ENCODE results near the gene NPAS3.

Gene NPAS3

DNA sequence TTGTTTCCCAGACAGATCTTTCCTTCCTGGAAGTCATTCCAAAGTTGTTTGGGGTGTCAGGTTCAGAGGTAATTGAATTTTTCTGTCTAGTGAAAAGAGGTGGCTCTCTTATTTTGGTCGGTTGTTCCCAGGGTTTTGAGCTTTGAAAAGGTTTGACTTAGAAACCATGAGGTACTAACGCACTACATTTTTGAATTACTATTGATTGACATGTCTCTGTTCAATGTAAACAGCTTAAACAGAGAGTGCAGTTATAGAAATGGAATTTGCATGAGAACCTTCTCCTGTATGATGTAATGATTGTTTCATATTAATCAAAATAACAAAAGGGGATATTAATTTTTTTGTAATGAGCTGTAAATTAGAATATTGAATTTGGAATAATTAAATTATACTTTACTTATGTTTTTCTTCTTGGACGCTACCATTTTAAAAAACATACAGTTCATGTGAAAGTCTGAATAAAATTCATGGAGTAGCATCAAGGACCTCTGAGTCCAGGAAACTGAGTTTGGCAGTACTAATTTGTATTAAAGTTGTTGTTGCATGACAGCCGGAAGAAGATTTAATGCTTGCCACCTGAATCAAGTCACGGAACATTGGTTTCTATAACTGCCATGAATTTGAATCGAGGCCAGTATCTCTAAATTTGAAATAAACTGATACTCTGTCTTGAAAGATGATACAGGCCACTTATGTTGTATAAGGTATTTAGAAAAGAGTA lies 41.7 kb downstream of the NPAS3 start:
- Histone ChIP-seq H2BK12ac (ENCODE audit: low read length) (no peak overlapping the region), H3K4me1 (ENCODE audit: control insufficient read depth in 1 of 2, insufficient read depth in 2 of 2, low read length in 2 of 2) (no peaks in the 10 kb centered on the region), H4K12ac (ENCODE audit: low read depth, low read length) (no peak overlapping the region), H3K14ac (ENCODE audit: low read length) (no peak overlapping the region), H3K4me2 (ENCODE audit: low read length) (no peak overlapping the region), H3K36me3 (ENCODE audit: control insufficient read depth in 1 of 2, insufficient read depth in 2 of 2, low read length in 2 of 2) (no peaks in the 10 kb centered on the region), H3K27me3 (ENCODE audit: insufficient read depth, low read length) (no peaks in the 10 kb centered on the region), H3K4me3 (ENCODE audit: low read depth, low read length) (no peak overlapping the region), H4K8ac (ENCODE audit: low read depth, low read length) (no peak overlapping the region), H2AFZ (ENCODE audit: insufficient read depth, low read length, poor library complexity) (no peak overlapping the region), H3K9me3 (ENCODE audit: insufficient read depth, low read depth, low read length) (no peaks in the 10 kb centered on the region), H3K18ac (ENCODE audit: low read length) (no peak overlapping the region), H3K79me1 (ENCODE audit: low read length) (no peaks in the 10 kb centered on the region), H2BK5ac (ENCODE audit: low read depth, low read length, poor library complexity) (no peak overlapping the region), H4K91ac (ENCODE audit: low read depth, low read length) (no peak overlapping the region), H3K27ac (ENCODE audit: low read depth, low read length) (no peak overlapping the region), H3K9ac (ENCODE audit: low read length) (no peak overlapping the region), H2AK5ac (ENCODE audit: low read length) (no peak overlapping the region), H2BK120ac (ENCODE audit: insufficient read depth, low read length, poor library complexity) (no peak overlapping the region), H3K79me2 (ENCODE audit: control insufficient read depth, insufficient read depth, low read length, poor library complexity) (no peaks in the 10 kb centered on the region), H3K23ac (ENCODE audit: low read length) (no peak overlapping the region), H3K4ac (ENCODE audit: low read depth, low read length) (no peak overlapping the region)
- no CpG with 5 or more reads among the region's 6 CpGs for WGBS (ENCODE audit: extremely low coverage, insufficient coverage, insufficient read length)
- no peak for DNase-seq

DNA sequence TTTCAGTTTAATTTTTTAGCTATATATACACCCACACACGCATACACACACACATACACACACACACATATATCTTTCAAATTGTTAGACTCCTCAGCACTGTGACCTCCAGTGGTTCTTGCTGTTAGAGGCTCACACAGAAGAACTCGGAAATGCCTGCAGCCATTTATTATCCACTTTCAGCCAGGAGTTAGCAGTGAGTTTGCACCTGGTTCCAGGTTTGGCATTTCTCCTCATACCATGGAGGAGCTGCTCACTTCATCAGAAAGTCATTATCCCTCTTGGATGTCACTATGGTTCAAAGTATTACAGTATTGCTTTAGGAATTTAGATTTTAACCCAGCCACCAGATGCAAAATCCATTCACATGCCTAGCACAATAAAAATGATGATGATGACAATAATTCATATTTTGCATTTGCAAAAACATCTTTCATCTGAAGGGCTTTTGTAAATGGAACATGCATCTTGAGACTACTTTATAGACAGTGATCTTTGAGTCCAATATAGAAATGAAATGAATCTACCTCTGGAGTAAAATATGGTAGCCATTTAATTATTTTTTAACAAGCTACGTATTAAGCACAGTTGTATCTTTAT lies 42.3 kb downstream of the NPAS3 start:
- WGBS (ENCODE audit: extremely low coverage, insufficient coverage, insufficient read length), result no CpG with 5 or more reads among the region's 3 CpGs
- H3K23ac ChIP-seq (ENCODE audit: low read length), result no peak overlapping the region

DNA sequence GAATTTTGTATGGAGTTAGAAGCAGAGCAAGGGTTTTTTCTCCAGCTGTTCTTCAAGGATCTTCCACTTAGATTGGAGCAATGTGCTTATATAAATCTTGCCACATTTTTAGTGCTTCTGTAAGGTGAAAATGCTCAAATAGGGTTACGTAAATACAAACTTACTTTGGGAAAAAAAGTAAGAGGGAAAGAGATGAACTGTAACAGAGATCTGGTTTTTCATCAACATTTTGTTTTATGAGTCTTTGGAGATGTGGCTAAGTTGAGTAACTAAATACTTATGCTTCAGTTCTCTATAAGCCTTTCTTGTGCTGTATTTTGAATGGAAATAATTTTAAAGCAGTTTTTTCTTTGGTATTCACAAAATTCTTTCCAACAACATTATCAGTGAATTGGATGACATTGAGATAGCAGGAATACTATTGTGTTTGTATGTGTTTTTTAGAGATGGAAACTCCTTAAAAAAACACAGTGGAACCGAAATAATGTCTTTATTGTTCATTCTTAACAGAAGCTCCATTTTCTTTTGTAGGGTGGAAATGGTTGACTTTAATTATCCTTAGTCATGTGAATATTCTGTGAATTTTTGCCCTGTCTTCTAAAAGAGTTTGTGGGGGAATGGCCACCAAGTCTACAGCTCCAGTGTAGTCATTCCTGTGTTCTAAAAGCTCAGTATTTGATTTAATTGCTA lies 45.7 kb downstream of the NPAS3 start:
- H4K91ac ChIP-seq (ENCODE audit: low read depth, low read length), result no peak overlapping the region
- no peak overlapping the region for H3K27ac ChIP-seq (ENCODE audit: low read depth, low read length)
- H2BK5ac ChIP-seq (ENCODE audit: low read depth, low read length, poor library complexity), result no peak overlapping the region
- no peak overlapping the region for H3K23ac ChIP-seq (ENCODE audit: low read length)
- WGBS (ENCODE audit: extremely low coverage, insufficient coverage, insufficient read length), result no CpG with 5 or more reads among the region's 2 CpGs
- no peaks in the 10 kb centered on the region for H3K9me3 ChIP-seq (ENCODE audit: insufficient read depth, low read depth, low read length)
- H2BK12ac ChIP-seq (ENCODE audit: low read length), result no peak overlapping the region
- no peak overlapping the region for H3K14ac ChIP-seq (ENCODE audit: low read length)
- H3K4me1 ChIP-seq (ENCODE audit: control insufficient read depth in 1 of 2, insufficient read depth in 2 of 2, low read length in 2 of 2), result no peaks in the 10 kb centered on the region
- no peak overlapping the region for H3K18ac ChIP-seq (ENCODE audit: low read length)
- no peaks in the 10 kb centered on the region for H3K27me3 ChIP-seq (ENCODE audit: insufficient read depth, low read length)
- H3K36me3 ChIP-seq (ENCODE audit: control insufficient read depth in 1 of 2, insufficient read depth in 2 of 2, low read length in 2 of 2), result no peaks in the 10 kb centered on the region
- no peak overlapping the region for H3K4me2 ChIP-seq (ENCODE audit: low read length)
- no peak overlapping the region for H2AK5ac ChIP-seq (ENCODE audit: low read length)
- H2AFZ ChIP-seq (ENCODE audit: insufficient read depth, low read length, poor library complexity), result no peak overlapping the region
- H4K8ac ChIP-seq (ENCODE audit: low read depth, low read length), result no peak overlapping the region
- H3K79me2 ChIP-seq (ENCODE audit: control insufficient read depth, insufficient read depth, low read length, poor library complexity), result no peaks in the 10 kb centered on the region
- H3K9ac ChIP-seq (ENCODE audit: low read length), result no peak overlapping the region
- no peak overlapping the region for H4K12ac ChIP-seq (ENCODE audit: low read depth, low read length)
- H3K4me3 ChIP-seq (ENCODE audit: low read depth, low read length), result no peak overlapping the region
- no peak for DNase-seq
- no peak overlapping the region for H3K4ac ChIP-seq (ENCODE audit: low read depth, low read length)
- H3K79me1 ChIP-seq (ENCODE audit: low read length), result no peaks in the 10 kb centered on the region
- no peak overlapping the region for H2BK120ac ChIP-seq (ENCODE audit: insufficient read depth, low read length, poor library complexity)

More for the DNA sequence above, 42.3 kb downstream of the NPAS3 start:
- Histone ChIP-seq H3K18ac (ENCODE audit: low read length) (no peak overlapping the region), H2AK5ac (ENCODE audit: low read length) (no peak overlapping the region), H3K79me1 (ENCODE audit: low read length) (no peaks in the 10 kb centered on the region), H3K4ac (ENCODE audit: low read depth, low read length) (no peak overlapping the region), H4K91ac (ENCODE audit: low read depth, low read length) (no peak overlapping the region), H4K12ac (ENCODE audit: low read depth, low read length) (no peak overlapping the region), H3K4me3 (ENCODE audit: low read depth, low read length) (no peak overlapping the region), H3K14ac (ENCODE audit: low read length) (no peak overlapping the region), H3K9ac (ENCODE audit: low read length) (no peak overlapping the region), H4K8ac (ENCODE audit: low read depth, low read length) (no peak overlapping the region), H2BK120ac (ENCODE audit: insufficient read depth, low read length, poor library complexity) (no peak overlapping the region), H3K27me3 (ENCODE audit: insufficient read depth, low read length) (no peaks in the 10 kb centered on the region), H3K4me1 (ENCODE audit: control insufficient read depth in 1 of 2, insufficient read depth in 2 of 2, low read length in 2 of 2) (no peaks in the 10 kb centered on the region), H2BK5ac (ENCODE audit: low read depth, low read length, poor library complexity) (no peak overlapping the region), H3K36me3 (ENCODE audit: control insufficient read depth in 1 of 2, insufficient read depth in 2 of 2, low read length in 2 of 2) (no peaks in the 10 kb centered on the region), H3K79me2 (ENCODE audit: control insufficient read depth, insufficient read depth, low read length, poor library complexity) (no peaks in the 10 kb centered on the region), H3K9me3 (ENCODE audit: insufficient read depth, low read depth, low read length) (no peaks in the 10 kb centered on the region), H2BK12ac (ENCODE audit: low read length) (no peak overlapping the region), H3K27ac (ENCODE audit: low read depth, low read length) (no peak overlapping the region), H3K4me2 (ENCODE audit: low read length) (no peak overlapping the region), H2AFZ (ENCODE audit: insufficient read depth, low read length, poor library complexity) (no peak overlapping the region)
- DNase-seq, result peak in 1 of 2 donors; percentile 21

DNA sequence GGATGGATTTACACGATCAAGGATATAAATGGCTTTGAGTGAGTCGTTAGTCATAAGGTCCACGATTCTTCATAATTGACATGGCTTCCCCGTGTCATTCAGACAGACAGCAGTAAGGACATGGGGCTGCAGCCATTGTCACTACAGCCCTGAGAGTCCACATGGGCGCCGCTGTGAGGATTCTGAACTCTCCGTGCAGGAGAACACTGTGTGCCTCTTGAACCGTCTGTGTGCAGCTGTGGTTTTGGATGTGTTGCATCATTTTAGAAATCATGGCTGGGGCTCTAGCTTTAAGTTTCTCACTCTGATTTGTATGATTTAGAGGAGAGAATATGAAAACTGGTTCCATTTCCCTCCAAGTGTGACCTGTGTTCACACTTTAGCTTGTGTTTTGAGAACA lies 47.2 kb downstream of the NPAS3 start:
- Histone ChIP-seq H3K4me1 (ENCODE audit: control insufficient read depth in 1 of 2, insufficient read depth in 2 of 2, low read length in 2 of 2) (no peaks in the 10 kb centered on the region), H3K79me1 (ENCODE audit: low read length) (no peaks in the 10 kb centered on the region), H2AK5ac (ENCODE audit: low read length) (no peak overlapping the region), H3K4me3 (ENCODE audit: low read depth, low read length) (no peak overlapping the region), H3K23ac (ENCODE audit: low read length) (no peak overlapping the region), H2AFZ (ENCODE audit: insufficient read depth, low read length, poor library complexity) (no peak overlapping the region), H3K4me2 (ENCODE audit: low read length) (no peak overlapping the region), H3K79me2 (ENCODE audit: control insufficient read depth, insufficient read depth, low read length, poor library complexity) (no peaks in the 10 kb centered on the region), H3K9me3 (ENCODE audit: insufficient read depth, low read depth, low read length) (no peaks in the 10 kb centered on the region), H3K36me3 (ENCODE audit: control insufficient read depth in 1 of 2, insufficient read depth in 2 of 2, low read length in 2 of 2) (no peaks in the 10 kb centered on the region), H4K12ac (ENCODE audit: low read depth, low read length) (no peak overlapping the region), H4K91ac (ENCODE audit: low read depth, low read length) (no peak overlapping the region), H2BK12ac (ENCODE audit: low read length) (no peak overlapping the region), H3K27ac (ENCODE audit: low read depth, low read length) (no peak overlapping the region), H3K4ac (ENCODE audit: low read depth, low read length) (no peak overlapping the region), H2BK120ac (ENCODE audit: insufficient read depth, low read length, poor library complexity) (no peak overlapping the region), H4K8ac (ENCODE audit: low read depth, low read length) (no peak overlapping the region), H3K9ac (ENCODE audit: low read length) (no peak overlapping the region), H3K18ac (ENCODE audit: low read length) (no peak overlapping the region), H3K27me3 (ENCODE audit: insufficient read depth, low read length) (no peaks in the 10 kb centered on the region), H2BK5ac (ENCODE audit: low read depth, low read length, poor library complexity) (no peak overlapping the region), H3K14ac (ENCODE audit: low read length) (no peak overlapping the region)
- no peak for DNase-seq
- WGBS (ENCODE audit: extremely low coverage, insufficient coverage, insufficient read length), result no CpG with 5 or more reads among the region's 8 CpGs

Data from trophoblast cell (in vitro differentiated cells and primary cell).